IMR-90 (cell line): ENCODE results near the gene KCNIP3.

Experiments
- CHD1 ChIP-seq: IDR thresholded peaks from 2 replicates; pipeline ENCODE4 v1.6.1; 2012; ENCODE audit warnings: low read depth, low read length, improper control_type of control experiment
- CTCF ChIP-seq: conservative IDR thresholded peaks from 2 replicates; pipeline ENCODE4 v1.5.1; 2012; ENCODE audit warnings: mild to moderate bottlenecking, low read depth, low read length, improper control_type of control experiment
- MAZ ChIP-seq: IDR thresholded peaks from 2 replicates; pipeline ENCODE4 v1.6.1; 2012; ENCODE audit warnings: low read depth, mild to moderate bottlenecking, low read length, improper control_type of control experiment, moderate library complexity, borderline replicate concordance
- MXI1 ChIP-seq: IDR thresholded peaks from 2 replicates; pipeline ENCODE4 v1.6.1; 2012; ENCODE audit warnings: low read depth, mild to moderate bottlenecking, low read length, moderate library complexity, borderline replicate concordance
- POLR2A ChIP-seq: IDR thresholded peaks from 2 replicates; pipeline ENCODE4 v1.6.1; 2012; ENCODE audit warnings: mild to moderate bottlenecking, low read depth, low read length
- RAD21 ChIP-seq: IDR thresholded peaks from 2 replicates; pipeline ENCODE4 v1.6.1; 2012; ENCODE audit warnings: low read length, improper control_type of control experiment
- RCOR1 ChIP-seq: IDR thresholded peaks from 2 replicates; pipeline ENCODE4 v1.6.1; 2012; ENCODE audit warnings: mild to moderate bottlenecking, low read length, improper control_type of control experiment; ENCODE audit not compliant: insufficient replicate concordance
- RFX5 ChIP-seq: IDR thresholded peaks from 2 replicates; pipeline ENCODE4 v1.8.0; 2012; ENCODE audit warnings: low read depth, mild to moderate bottlenecking, low read length, moderate library complexity
- SMC3 ChIP-seq: fragments of 150-350 bp; IDR thresholded peaks from 2 replicates; pipeline ENCODE4 v1.6.1; 2016; ENCODE audit warnings: low read depth, mild to moderate bottlenecking, antibody characterized with exemption, low read length, moderate library complexity

GRCh38 chr2:95276888-95277245 is 20.3 kb upstream of the KCNIP3 start:
- TF ChIP-seq CTCF (no peak), POLR2A (no peak), RFX5 (no peak), MAZ (no peak), MXI1 (no peak), RAD21 (no peak), RCOR1 (no peak), SMC3 (no peak), CHD1 (no peak)
